Stimulated activated CD4-positive, alpha-beta T cell treated with anti-CD3 and anti-CD28 coated beads, TNF-alpha, amount 100 ng/mL, for 48 hours (primary cell): ENCODE results near the gene TMEM89.

Source experiments
- DNase-seq, 3 donors: peaks; one replicate each; pipeline ENCODE4 v3.0.0-alpha.2; 2020; ENCODE audit warnings: low read depth in 3 of 3

Gene TMEM89

DNA sequence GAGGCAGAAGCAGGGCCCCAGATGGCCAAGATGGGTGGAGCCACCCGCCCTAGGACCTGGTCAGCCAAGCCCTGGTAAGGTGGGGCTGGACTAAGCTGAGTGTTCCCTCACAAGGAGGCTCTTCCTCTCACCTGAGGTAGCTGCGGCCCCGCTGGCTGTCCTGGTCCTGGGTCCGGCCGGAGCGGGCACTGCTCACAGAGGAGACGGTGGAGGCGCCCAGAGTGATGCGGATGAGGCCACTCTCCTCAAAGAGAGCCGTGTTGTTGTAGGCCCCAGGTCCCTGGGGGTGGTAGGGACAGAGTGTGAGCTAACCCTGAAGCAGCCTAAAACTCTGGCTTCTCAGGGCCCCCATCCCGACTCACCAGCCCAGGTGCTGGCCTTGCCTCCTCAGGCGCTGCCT is 21.0 kb upstream of the TMEM89 start:
- DNase-seq = no peak

- DNase-seq = no peak
Measured at GRCh38 chr3:48641396-48641795, 19.8 kb upstream of the TMEM89 start.

DNA sequence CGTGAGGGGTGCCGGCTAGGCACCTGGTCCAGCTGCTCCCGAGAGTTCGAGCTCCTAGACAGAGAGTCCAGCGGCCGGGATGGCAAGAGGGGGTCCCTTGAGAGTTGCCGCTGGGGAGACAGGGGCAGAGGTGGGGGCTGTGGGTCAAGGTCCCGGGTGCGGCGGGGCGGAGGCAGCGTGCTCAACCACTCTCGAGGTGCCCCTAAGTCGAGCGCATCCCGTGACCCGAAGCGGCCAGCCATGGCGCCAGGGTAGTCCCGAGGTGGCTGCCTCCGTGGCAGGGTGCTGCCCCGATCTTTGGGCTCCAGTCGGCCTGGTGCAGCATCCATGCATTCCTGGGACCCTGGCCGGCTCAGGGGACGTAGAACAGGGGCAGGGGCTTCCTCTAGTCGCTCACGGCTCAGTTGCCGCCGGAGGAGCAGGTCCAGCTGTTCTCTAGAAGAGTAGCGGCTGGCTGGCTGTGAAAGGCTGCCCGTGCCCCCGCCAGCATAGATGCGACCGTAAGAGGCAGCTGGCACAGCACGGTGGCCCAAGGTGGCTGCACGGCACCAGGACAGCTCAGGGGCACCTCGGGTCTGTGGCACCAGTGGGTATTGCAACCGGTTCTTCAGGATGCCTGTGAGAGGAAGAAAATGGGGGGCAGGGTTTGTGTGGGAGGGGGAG is 18.5 kb upstream of the TMEM89 start:
- DNase-seq = no peak

GRCh38 chr3:48637305-48637704 is 15.7 kb upstream of the TMEM89 start:
- DNase-seq = no peak

GRCh38 chr3:48636149-48636655 is 14.6 kb upstream of the TMEM89 start:
- no peak for DNase-seq

DNA sequence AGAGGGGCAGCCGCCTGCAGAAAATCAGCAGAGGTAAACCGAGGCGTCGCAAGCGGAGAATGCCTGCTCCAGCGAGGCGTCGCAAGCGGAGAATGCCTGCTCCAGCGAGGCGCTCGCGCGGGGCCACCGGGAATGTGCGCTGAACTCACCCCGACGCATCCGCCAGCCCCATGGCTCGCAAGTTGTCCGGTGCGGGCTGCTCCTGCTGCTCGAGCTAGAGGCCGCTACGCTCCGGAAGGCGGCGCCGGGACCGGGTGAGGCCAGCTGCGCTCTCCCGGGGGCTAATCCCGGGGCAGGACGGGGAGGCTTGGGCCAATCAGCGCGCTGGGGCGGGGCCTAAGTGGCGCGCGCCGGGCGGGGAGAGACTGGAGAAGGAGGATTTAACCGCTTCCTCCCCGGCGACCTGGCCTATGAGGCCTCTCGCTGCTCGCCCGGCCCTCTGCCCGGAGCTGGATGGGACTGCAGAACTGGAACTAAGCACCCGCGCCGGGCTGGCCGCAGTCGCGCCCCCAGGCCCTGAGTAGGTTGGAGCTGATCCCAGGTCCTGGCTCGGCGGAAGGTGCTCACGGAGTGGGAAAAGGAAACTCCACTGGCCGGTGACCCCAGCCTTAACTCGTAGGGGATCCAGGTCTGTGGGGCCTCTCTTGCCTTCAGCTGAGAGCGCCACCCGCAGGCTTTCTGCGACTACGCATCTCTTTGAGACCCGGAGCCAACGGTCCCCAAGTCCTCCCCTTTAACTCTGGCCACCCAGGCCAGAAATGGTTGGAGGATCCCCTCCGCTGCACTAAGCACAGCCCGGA is 13.9 kb upstream of the TMEM89 start, which contains the start of gene SLC26A6:
Gene SLC26A6, minus strand, starts transcription at position 240 of the 800 bp plus-strand sequence. Its CDS starts 68 bp downstream, at position 172.
- peak; percentile 89 to 94 (median 94) for DNase-seq

DNA sequence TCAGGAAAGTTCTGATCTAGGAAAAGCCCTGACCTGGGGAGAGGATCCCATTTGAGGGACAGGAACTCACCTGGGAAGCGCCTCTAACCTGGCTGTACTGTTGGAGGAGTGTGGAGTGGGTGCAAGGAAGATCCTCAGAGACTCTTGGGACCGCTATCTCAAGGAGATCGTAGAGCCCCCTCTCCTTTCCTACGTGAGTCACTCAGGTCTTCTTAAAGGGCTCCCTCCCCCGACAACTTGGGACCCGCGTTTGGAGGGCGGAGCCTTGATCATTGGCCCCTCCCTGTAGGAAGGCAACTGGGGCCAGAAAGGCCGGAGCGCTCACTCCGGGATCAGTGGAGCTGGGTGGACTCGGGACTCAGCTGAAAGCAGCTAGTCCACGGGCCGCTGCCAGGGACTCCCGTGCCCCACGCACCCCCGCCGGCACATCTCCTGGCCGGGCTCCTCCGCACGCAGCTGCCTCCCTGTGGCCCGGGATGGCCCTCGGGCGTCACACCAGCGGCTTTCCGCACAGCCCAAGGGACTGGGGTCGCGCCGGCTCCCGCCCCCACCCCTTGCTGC is 13.2 kb upstream of the TMEM89 start:
- peak in 2 of 3 donors; percentile 14 to 54 for DNase-seq

GRCh38 chr3:48633743-48634142 is 12.2 kb upstream of the TMEM89 start:
- no peak for DNase-seq

DNA sequence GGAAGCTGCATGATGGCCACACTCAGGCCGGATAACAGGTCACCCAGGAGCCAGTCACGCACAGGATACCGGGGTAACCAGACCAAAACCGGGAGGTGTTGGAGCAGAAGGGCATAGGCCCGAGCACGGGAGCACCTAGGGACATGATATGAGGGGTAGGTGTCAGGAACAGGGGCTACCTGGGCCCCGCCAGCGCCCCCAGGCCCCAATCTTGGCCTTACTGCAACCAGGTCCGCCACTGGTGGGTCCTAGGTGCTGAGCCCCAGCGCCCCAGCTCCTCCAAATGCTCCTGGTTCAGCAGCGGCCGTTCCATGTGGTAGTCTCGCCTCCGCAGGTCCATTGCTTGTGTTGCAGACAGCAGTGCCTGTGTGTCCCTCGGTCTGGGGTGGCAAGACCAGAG is 11.7 kb upstream of the TMEM89 start:
- DNase-seq = no peak

DNA sequence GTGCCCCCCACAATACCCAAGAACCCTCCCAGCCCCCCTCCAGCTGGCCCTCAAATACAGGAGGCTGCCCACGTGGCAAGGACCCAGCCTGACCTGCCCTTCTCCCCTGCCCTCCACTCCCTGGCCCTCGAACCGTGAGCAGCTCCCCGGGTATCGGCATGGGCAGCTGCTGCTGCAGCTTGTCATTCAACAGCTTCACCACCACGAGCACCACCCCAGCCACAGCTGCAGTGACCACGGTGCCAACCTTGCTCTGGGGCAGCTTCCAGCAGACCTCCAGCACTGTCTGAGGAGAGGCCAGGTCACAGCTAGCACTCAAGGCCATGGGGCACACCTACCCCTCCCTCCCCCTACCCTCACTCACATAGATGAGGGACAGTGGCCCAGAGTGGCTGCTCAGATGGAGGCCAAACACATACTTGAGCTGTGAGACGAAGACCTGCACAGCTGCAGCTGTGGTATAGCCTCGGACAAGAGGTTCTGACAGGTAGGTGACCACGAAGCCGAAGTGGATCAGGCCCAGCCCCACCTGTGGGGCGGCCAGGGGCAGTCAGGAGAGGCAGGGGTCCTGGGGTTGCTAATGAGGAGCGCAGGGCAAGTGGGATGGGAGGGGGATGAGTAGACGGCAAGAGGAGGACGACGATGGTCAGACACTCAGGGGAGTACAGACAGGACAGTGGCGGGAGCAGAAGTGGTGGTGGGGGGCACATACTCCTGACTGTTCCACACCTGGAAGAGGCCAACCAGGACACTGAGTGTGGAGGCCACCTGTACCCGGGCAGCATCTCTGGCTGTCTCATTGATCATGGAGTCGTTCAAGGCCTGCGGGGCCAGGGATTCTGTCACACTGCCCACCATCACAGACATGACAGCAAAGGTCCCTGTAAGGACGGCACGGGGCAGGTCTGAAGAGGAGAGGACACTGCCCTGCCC is 10.2 kb upstream of the TMEM89 start:
- DNase-seq = no peak

GRCh38 chr3:48630833-48631232 is 9.3 kb upstream of the TMEM89 start:
- no peak for DNase-seq

DNA sequence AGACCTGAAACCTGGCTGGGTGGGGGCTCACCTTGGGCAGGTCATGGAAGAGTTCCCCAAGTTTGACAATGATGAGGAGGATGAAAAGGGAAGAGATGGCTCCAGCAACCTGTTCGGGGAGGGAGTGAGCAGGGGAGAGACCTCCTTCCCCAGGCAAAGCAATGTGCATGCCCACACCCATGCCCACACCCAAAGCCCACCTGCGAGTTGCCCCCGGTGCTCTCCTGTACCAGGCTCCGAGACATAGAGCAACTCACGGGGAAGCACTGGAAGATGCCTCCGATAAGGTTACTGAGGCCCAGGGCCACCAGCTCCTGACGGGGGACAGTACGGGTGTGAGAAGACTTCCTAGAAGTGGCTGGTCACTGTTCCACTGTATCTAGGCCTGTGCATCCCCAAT is 8.8 kb upstream of the TMEM89 start:
- DNase-seq = no peak

DNA sequence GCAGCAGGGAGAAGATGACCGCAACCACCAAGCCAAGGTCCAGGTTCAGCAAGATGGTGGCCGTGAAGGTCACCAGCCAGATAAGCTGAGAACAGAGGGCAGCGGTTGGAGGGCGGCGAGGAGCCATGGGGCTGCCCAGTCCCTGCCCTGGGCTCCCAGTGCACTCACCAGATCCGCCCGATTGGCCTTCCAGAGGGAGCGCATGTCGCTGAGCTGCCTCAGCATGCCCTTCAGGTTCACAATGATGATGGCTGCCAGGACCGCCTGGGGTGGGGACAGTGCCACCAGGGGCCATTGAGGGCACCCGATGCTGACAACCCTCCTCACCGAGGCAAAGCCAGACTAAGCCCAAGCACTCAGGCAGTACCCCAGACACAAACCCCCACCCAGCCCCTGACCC is 8.3 kb upstream of the TMEM89 start:
- no peak for DNase-seq

DNA sequence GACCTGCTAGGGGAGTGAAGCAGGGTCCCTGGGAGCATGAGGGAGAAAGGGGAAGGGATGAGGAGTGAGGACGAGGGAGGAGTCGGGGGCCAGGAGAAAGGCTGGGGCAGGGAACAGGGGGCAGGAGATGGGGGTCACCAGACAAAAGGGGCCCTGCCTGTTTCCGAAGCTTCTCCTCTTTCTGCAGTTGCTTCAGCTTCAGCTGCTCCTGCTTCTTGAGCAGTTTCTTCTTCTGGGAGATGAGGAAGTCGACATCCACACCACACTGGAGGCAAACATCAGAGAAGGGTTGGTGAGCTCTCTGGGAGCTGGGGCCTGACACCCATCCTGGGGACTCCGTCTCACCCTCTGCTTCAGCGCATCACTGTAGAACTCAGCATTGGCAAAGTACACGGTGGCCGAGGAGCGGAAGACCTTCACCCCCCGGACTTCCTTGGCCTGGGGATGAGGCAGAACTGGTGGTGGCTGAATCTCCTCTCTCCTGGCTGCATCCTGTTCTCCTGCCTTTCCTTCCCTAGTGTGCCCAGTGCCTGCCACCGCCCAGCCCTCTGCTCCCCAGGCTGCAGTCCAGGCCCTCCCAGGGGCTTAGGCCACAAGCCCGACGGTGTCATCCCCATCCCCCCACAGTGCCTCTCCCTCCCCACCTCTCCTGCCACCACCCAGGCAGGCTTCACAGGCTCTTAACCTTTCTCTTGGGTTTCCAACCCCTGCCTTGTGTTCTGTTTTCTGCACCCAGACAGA is 6.9 kb upstream of the TMEM89 start:
- no peak for DNase-seq

GRCh38 chr3:48625600-48625999 is 4.0 kb upstream of the TMEM89 start:
- DNase-seq = no peak

DNA sequence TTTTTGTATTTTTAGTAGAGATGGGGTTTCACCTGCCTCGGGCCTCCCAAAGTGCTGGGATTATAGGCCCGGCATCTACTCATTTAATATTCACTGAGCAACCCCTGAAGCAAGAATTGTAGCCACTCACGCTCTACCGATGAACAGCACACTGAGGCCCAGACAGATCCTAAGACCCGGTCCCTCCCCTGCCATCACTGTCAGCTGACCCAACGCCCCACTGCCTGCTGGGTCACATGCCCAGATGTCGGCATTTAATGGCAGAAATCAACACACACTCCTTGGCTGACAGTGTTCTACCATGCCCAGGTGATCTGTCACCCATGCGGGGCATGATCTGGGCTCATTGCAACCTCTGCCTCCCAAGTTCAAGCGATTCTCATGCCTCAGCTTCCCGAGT is 3.2 kb upstream of the TMEM89 start:
- no peak for DNase-seq

- no peak for DNase-seq
Measured at GRCh38 chr3:48623851-48624547, 2.4 kb upstream of the TMEM89 start.

DNA sequence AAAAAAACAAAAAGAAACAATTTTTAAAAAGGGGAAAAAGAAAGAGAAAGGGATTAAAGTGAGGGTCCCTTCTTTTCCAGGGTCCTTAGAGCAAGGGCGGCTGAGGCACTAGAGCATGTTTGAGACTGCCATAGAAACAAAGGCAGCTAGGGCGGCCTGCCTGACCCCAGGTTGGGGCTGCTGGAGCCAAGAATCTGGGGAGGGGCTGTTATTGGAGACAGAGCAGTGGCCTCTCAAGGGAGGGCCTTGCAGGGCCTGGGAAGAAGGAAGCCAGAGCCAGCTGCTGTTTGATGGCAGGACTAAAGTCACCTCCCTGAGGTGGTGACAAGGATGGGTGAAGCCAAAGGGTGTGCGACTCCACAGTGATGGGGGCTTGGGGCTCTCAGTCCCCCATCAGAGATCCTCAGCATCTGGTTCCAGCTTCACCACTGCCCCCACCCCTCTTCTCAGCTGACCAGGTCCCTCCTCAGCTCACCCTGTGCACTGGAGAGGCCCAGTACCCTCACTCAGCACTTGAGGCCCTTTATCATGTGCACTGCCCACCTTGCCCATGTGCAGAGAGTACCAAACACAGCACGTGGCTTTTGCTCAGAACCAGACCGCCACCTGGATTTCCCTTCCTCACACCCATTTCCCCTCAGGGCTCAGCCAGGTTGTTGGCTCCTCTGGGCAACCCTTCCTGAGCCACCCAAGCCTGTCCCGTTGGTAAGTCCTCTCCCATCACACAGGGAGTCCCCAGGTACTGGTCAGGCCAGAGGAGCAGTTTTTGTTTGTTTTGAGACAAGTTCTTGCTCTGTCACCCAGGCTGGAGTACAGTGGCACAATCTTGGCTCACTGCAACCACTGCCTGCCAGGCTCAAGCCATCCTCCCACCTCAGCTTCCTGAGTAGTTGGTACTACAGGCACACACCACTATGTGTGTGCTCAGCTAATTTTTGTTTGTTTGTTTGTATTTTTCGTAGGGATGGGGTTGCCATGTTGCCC is 1.7 kb downstream of the TMEM89 start:
- no peak for DNase-seq

DNA sequence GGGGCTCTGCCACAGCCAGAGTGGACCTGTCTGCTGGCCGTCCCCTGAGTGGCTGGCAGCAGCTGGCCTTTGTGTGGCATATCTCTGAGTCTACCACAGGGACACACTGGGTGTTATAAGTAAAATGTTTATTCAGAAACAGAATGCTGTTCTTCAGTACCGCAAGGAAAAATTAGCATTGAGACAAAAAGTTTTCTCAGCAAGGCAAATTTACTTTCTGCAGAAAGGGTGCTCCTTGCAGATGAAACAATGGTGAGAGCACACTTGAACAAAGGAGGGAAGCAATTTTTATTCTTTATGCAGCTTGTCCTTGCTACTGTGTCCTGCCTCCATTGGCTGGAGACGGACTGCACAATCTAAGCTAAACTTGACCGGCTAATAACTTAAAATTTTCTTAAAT is 4.0 kb downstream of the TMEM89 start:
- no peak for DNase-seq
